H1 (cell line): ENCODE data around the gene FHIT.

Experiments
- POLR2A ChIP-seq, 2 experiments: IDR thresholded peaks; 1 replicate in 1 of 2; 2 replicates in 1 of 2; pipeline ENCODE4 v1.6.1; 2011; ENCODE audit warnings: low read depth in 2 of 2, low read length in 2 of 2, mild to moderate bottlenecking in 2 of 2; ENCODE audit errors: control extremely low read depth in 1 of 2
- RAD21 ChIP-seq, 2 experiments: IDR thresholded peaks in 1 of 2; conservative IDR thresholded peaks in 1 of 2; 2 replicates each; pipeline ENCODE4 v1.6.1; 2011; ENCODE audit warnings: low read depth in 2 of 2, low read length in 2 of 2, improper control_type of control experiment in 1 of 2, inconsistent platforms in 1 of 2, mild to moderate bottlenecking in 1 of 2, moderate library complexity in 1 of 2

DNA sequence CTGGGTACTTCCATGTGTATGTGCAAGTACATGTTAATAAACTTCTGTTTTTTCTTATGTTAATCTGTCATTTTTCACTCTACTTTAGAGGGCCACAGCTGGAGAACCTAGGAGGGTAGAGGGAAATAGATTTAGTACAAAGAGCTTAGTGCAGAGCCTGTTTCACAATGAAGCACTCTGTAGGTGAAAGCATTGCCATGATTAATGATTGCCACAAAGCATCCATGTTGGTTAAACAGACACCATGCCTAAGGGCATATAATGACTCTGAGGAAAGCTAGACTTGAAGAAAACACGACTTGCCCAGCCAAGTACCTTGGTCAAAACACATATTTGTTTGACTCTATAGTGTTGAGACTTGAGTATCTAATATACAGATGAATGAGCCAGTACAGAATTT lies 338.4 kb downstream of the FHIT start:
- TF ChIP-seq POLR2A (IDR thresholded peaks at IDR 0.05; ENCODE audit: control extremely low read depth in 1 of 2, low read depth in 2 of 2, low read length in 2 of 2), result no peak
- TF ChIP-seq RAD21 (IDR thresholded peaks at IDR 0.05 in 1 of 2, conservative IDR thresholded peaks at IDR 0.05 in 1 of 2; ENCODE audit: low read depth in 2 of 2, low read length in 2 of 2), result no peak
